Right hindlimb (tissue), 1 donor: Measurements from ENCODE around the gene ACP7.
"Not testable (repeated sequence)": the region's sequence is repeated elsewhere in the genome, so short reads cannot be mapped to it uniquely, and the experiment has no call there.

Experiments
- DNase-seq: peaks from one replicate; pipeline ENCODE4 v3.0.0-alpha.2; 2018

Gene ACP7, protein sequence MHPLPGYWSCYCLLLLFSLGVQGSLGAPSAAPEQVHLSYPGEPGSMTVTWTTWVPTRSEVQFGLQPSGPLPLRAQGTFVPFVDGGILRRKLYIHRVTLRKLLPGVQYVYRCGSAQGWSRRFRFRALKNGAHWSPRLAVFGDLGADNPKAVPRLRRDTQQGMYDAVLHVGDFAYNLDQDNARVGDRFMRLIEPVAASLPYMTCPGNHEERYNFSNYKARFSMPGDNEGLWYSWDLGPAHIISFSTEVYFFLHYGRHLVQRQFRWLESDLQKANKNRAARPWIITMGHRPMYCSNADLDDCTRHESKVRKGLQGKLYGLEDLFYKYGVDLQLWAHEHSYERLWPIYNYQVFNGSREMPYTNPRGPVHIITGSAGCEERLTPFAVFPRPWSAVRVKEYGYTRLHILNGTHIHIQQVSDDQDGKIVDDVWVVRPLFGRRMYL

DNA sequence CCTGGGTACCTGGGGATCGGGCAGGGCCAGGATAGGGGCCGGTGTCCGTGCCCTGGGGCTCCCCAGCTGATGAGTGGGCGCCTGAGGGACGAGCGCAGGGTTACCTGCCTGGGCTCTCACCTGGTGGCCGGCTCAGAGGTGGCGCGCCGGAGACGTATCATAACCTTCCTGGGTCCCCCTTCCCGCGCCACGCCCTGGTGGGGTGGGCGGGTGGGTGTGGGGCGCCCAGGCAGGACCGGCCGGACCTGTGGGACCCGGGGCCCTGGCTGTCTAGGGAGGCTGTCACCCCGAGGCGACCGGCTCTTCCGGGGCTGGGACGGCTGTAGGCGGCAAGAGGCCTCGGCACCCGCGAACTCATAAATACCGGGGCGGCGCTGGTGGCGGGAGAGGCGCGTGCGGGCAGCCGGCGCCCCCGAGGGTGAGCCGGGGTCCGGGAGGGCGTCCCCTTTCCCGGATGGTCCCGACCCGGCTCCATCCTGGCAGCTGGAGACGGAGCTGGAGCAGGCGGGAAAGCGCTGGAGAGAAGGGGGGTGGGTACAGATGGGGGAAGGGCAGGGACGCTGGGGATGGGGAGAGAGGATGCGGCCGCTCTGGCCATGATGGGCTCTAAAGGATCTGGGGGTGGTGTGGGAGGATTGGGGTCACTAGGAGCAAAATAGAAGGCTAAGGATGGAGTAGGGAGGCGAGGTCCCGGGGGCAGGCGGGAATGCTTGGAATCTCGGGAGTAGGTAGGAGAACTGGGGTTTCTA lies at the start of gene ACP7:
TSS of gene ACP7 (plus strand) at position 386 of the 749 bp plus-strand sequence. CDS start 902 bp downstream, outside the sequence.
- DNase-seq = no peak

DNA sequence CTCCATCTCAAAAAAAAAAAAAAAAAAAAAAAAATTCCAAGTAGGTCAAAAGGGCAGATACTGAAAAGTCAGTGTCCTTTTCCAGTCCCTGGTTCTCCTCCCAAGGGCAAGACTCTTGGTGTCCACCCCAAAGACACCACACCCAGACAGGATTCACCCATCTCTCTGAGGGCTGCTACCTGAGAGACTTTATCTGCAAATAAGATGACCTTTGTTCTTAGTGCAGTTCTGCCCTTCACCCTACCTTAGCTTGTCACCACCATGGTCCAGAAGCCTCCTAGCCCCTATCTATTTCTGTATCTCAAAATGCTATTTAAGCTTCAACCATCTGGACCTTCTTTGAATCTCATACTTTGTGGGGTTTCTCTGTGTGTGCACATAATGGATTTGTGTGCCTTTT lies 47.6 kb upstream of the ACP7 start:
- DNase-seq = no peak

DNA sequence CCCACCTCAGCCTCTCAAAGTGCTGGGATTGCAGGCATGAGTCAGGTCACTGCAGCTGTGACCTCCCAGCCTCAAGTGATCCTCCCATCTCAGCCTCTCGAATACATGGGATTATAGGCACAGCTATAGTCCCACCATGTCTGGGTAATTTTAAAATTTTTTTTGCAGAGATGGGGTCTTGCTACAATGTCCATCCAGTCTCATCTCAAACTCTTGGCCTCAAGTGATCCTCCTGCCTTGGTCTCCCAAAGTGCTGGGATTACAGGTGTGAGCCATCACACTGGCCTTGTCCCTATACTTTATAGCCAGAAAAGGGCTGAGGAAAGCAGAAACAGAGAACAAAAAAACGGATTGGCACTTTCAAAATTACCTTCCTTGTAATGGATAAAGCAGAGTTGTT lies 47.0 kb upstream of the ACP7 start:
- DNase-seq = no peak

DNA sequence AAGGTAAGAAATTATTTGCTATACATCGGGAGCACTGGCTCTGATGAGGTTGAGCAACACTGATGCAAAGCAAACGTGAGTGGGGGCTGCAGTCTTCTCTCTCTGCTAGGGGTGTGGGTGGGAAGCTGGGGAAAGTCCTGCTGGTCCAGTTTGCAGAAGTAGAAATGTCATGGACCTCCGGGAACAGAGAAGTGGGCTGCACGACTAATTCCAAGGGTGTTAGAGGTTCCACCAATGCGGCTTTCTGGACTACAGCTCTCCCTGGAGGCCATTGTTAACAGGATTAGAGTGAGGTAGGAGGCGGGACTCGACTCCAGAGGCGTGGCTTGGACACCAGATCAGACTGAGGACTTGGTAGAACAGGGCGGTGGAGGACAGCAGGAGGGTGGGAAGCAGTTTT lies 46.1 kb upstream of the ACP7 start:
- peak; percentile 27 for DNase-seq

DNA sequence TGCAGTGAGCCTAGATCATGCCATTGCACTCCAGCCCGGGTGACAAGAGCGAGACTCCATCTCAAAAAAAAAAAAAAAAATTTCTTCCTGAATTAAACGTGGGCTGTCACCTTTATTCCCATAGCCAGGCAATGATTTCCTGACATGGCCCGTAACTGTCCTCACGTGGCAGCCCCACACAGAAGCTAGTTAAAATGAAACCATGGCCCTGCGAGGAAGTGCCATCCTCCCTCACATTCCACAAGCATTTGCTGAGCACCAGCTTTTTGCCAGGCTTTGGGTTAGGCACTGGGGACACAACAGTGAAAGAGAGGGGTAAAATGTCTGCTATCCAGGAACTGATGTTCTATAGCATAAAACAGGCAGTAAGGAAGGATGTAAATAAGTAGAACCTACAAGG lies 38.7 kb upstream of the ACP7 start:
- DNase-seq = no peak

DNA sequence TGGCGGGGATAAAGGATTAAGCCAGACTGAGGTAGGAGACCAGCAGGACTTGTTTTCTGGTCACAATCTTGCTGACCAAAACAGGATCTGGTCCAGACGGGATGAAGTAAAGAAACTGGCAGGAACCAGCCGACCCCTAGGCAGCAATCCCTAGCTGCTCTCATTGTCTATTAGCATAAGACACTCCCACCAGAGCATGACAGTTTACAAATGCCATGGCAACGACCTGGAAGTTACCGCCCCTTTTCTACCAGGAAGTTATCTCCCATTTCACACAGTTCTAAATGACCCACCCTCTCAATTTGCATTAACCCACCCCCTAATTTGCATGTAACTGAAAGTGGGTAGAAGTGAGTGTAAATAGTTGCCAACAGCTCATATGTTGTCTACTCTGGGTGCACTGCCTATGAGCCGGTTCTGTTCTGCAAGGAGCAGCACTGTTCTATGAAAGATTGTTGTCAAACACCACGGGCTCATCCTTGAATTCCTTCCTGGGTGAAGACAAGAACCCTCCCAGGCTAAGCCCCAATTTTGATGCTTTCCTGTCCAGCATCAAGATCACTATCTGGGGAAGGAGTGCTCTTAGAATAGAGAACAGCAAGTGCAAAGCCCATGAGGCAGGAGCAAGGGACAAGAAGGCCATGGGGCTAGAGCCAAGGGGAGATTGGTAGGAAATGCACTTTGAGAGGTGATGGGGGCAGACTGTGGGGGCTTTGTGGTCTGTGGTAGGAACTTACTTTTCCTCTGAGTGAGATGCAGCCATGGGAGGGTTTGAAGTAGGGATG lies 37.9 kb upstream of the ACP7 start:
- no peak for DNase-seq

DNA sequence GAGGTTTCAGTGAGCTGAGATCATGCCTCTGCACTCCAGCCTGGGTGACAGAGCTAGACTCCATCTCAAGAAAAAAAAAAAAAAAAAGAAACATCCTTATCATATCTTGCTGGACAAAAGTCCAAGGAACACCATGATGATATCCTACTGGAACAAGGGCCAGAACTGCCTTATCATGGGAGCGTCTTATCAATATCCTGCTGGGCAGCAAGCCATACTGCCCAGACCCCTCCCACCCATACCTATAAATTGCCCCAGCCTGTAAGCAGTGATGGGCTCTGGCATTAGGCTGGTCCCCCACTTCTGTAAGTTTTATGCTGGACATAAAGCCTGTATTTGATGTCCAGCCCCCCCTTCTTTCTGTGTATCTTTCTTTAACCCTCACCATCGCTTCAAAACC lies 37.1 kb upstream of the ACP7 start:
- no peak for DNase-seq

DNA sequence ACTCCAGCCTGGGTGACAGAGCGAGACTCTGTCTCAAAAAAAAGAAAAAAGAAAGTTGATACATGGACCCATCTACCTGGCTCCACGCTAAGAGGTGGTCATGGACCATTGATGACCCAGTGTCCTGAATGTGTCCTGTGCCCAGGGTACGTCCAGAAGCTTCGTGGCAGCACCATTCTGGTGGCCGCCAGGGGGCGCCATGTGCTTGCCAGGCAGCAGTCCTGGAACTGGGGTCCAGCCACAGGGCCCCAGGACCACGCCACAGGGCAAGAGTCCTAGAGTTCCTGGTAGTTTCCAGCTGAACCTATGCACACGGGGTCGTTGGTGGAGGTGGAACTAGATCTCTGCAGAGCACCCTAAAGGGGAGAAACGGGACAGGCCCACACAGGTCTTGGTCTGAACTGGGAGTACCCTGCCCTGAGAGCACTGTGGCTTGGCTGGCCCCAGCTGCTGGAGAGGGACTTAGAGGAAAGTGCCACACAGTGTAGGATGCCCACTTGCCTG lies 31.9 kb upstream of the ACP7 start:
- DNase-seq = peak; percentile 35

DNA sequence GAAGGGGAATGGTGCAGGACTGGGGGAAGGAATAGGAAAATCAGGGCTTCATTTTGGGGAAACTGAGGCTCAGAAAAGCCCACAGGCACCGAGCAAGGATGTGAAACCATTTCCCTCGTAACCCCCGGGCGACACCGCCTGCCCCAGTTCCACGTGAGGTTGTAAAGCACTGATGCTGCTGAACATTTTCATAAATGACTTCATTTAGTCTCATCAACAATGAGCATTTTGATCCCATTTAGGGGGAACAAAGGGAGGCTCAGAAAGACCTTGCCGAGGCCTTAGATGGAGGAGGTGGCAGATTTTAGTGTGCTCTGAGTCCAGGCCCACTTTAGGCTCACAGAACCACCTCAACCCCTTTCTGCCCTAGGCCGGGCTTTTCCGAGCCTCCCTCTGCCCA lies 31.3 kb upstream of the ACP7 start:
- no peak for DNase-seq

DNA sequence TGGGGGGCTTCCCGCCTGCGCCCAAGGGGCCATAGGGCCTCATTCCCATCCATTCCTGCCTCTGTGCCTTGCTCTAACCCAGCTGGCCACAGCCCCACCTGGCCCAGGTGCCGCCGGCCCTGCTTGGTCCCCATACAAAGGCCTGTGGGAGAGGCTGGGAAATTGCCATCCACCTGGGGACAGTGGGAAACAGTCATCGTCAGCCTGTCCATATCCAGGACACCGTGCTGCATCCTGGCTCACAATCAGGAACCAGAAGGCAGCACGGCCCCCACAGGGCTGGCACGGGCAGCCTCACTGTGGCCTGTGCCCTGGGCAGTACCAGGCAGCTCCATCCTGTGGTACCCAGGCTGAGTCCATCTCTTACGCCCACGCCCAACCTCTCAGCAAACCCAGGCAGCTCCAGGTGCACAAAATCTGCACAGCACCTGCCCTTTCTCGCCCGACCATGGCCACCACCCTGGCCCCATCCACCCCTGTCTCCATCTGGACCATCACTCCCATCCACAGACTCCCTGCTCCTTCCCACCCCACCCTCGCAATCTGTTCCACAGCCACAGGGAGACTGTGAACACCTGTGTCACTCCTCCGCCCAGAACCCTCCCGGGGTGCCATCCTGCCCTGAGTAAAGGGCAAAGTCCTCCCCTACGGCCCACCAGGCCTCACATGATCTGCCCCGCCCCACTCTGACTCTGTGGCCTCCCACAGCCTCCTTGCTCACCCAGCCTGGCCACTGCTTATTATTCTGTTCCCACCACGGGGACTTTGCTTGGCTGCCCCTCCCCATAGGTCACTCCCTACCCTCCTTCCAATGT lies 30.7 kb upstream of the ACP7 start:
- DNase-seq = no peak

DNA sequence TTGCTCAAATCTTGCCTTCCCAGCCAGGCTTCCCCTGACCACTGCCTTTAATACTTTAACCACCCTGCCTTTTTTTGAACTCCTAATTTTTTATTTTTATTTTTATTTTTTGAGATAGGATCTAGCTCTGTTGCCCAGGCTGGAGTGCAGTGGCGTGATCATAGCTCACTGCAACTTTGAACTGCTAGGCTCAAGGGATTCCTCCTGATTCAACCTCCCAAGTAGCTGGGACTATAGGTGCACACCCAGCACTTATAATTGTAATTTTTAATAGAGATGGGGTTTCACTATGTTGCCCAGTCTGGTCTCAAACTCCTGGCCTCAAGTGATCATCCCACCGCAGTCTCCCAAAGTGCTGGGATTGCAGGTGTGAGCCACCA lies 30.1 kb upstream of the ACP7 start:
- no peak for DNase-seq

DNA sequence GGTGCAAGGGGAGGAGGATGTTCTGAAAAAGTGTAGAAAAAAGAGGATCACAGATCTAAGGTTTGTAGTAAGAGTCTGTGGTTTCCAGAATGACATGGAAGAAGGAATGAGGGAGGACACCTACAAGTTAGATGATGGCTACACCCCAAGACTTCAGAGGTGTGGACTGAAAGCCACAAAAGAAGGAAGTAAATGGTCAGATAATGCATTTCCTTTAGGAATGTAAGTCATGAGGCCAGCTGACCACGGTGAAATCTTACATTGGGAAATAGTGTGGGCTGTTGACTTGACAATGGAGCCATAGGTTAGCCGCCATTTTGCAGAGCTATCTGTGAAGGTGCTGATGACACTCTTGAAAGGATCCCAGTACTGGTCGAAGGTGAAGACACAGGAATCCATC lies 26.6 kb upstream of the ACP7 start:
- no peak for DNase-seq

DNA sequence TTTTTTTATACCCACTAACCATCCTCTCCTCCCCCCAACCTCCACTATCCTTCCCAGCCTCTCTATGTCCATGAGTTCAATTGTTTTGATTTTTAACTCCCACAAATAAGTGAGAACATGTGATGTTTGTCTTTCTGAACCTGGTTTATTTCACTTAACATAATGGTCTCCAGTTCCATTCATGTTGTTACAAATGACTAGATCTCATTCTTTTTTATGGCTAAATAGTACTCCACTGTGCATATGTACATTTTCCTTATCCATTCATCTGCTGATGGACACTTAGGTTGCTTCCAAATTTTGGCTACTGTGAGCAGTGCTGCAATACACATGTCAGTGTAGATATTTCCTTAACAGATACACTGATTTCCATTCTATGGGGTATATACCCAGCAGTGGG lies 24.9 kb upstream of the ACP7 start:
- no peak for DNase-seq

DNA sequence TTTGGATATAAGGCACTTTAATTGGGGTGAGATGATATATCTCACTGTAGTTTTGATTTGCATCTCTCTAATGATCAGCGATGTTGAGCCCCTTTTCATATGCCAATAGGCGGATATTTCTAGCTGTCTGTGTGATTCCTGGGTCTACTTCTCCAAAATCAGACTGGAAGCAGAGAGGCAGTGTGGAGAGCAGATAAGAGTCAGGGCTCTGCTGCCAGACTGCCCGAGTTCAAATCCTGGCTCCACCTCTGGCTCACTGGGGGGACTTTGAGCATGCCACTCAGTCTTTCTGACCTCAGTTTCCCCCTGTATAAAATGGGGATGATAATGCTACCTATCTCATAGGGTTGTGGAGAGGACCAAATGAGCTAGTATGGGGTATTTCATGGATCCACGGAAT lies 24.0 kb upstream of the ACP7 start:
- no peak for DNase-seq

DNA sequence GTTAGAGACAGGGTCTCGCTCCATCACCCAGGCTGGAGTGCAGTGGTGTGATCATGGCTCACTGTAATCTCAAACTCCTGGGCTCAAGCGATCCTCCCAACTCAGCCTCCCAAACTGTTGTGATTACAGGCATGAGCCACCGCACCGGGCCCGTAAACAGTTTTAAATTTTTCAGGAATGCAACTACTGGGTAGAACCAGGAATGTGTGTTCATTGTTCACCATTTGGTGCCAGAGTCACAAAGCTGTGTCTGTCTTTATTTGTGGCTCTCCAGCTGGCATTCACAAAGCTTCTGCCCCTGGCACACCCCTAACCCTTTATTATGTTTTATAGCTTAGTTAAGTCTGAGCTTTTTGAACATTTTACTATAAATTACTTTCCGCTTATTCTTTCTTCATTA lies 19.8 kb upstream of the ACP7 start:
- DNase-seq = no peak

DNA sequence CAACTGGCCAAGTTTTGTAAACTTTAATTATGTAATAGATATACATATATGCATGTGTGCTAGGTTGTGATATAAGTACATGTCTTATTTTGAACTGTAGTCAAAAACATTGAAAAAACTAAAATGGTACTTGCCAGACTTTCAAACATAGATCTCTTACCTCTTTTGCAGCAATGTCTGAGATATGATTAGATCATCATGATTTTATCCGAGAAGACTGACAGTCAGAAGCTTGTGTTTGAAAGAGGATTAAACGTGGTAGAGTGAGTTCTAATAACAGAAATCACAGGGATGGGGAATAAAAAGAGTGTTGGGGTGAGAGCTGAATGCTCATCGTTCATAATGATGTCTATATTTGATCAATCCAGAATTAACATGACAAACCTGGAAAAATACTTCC lies 18.2 kb upstream of the ACP7 start:
- DNase-seq = no peak

DNA sequence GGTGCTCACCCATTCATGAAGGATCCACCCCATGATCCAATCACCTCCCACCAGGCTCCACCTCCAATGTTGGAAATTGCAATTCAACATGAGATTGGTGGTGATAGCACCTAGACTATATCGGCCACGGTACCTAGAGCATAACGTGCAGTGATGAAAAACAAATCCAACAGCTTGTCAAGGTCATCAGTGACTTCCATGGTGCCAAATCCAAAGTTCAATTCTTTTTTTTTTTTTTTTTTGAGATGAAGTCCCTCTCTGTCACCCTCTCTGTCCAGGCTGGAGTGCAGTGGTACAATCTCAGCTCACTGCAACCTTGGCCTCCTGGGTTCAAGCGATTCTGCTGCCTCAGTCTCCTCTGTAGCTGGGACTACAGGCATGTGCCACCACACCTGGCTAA lies 17.1 kb upstream of the ACP7 start:
- DNase-seq = no peak

DNA sequence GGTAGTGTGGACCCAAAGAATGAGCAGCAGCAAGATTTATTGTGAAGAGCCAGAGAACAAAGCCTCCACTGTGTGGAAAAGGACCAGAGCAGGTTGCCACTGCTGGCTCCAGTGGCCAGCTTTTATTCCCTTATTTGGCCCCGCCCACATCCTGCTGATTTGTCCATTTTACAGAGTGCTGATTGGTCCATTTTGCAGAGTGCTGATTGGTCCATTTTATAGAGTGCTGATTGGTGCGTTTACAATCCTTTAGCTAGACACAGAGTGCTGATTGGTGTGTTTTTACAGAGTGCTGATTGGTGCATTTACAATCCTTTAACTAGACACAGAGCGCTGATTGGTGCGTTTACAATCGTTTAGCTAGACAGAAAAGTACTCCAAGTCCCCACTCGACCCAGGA lies 15.9 kb upstream of the ACP7 start:
- not testable (repeated sequence) for DNase-seq

DNA sequence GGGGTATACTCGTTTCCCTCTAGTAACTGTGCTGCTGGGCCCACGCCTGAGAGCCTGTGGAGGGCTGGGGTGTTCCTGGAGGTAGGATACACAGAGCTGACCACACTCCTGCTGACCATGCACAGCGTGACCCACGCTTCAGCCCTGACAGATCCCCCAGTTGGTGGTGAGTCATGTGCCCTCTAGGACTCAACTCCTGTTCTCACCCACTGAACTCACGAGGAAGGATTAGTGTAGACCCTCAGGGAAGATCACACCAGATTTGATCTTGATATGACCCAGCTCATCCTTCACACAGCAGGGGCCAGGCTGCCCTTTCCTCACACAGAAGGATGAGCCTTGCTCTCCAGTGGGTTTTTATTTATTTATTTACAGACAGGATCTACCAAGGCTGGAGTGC lies 13.3 kb upstream of the ACP7 start:
- DNase-seq = no peak

DNA sequence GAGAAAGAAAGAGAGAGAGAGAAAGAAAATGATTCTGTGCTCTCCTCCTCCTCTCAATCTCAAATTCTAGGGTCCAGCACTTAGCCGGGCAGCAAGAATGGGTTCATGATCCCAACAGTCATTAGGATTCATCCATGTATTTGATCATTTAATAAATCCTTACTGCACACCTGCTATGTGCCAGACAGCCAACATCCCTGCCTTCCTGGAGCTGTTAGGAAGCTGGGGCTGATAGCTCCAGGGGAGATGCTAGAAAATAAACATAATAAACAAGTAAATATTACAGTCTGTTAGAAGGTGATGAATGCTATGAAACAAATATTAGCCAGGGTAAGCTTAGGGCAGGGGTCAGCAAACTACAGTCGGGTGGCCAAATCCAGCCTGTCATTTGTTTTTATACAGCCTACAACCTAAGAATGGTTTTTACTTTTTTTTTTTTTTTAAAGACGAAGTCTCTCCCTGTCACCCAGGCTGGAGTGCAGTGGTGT lies 9.9 kb upstream of the ACP7 start:
- DNase-seq = no peak

DNA sequence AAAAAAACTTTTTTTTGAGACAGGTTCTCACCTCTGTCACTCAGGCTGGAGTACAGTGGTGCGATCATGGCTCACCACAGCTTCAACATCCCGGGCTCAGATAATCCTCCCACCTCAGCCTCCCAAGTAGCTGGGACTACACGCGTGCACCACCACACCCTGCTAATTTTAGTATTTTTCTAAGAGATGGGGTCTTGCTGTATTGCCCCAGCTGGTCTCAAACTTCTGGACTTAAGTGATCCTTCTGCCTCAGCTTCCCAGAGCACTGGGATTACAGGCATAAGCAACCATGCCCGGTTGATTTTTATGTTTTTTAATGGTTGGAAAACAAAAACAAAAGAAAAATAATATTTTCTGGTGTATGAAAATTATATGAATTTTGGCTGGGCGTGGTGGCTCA lies 9.2 kb upstream of the ACP7 start:
- DNase-seq = no peak

DNA sequence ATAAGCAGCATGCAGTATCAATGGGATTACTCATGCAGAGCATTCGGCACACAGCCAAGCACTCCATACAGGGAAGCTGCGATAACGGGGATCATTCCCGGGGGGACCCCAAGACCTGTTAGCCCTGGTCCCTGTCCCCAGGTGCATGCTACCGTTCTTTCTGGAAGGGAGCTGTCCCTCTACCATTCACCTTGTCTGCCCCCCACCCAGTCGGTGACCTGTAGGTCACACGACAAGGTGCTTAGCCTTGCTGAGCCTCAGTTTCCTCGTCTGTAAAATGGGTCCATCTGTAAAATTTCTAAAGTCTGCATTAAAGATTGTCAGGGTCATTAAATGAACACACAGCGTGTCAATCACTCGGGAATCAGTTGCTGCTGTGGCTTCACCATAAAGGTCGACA lies 6.8 kb upstream of the ACP7 start:
- DNase-seq = no peak
